GM23338 (cell line): ENCODE data around the gene ARHGEF40. TPM values are rescaled to one million over a fixed set of nuclear protein-coding genes. Genes with fewer than 3 reads are reported as not detected.
A peak's percentile ranks its signal among the peaks of the same experiment; 100 is the strongest.

ENCODE experiments used
- ATAC-seq: fragments of 200-7000 bp; cut with Tn5 transposase; 3 replicates; pipeline ENCODE4 v1.9.1; 2020
- DNase-seq: peaks from one replicate; pipeline ENCODE4 v3.0.0-alpha.2; 2015; ENCODE audit warnings: low spot score
- H2AFZ ChIP-seq: fragments of 200-600 bp; sonication (generic); 2 replicates; pipeline ENCODE4 v1.8.0; 2016; ENCODE audit warnings: antibody characterized with exemption, mild to moderate bottlenecking, moderate library complexity
- H3F3A ChIP-seq: fragments of 200-600 bp; sonication (generic); replicated peaks from 2 replicates; pipeline ENCODE4 v1.8.0; 2017; ENCODE audit warnings: antibody characterized with exemption, mixed run types, low read depth
- H3K27ac ChIP-seq: fragments of 200-600 bp; sonication (generic); 2 replicates; pipeline ENCODE4 v1.6.1; 2016; ENCODE audit warnings: low read depth
- H3K27me3 ChIP-seq: fragments of 200-600 bp; sonication (generic); 2 replicates; pipeline ENCODE4 v1.8.0; 2016; ENCODE audit warnings: mild to moderate bottlenecking, mixed run types, moderate library complexity; ENCODE audit not compliant: insufficient read depth
- H3K36me3 ChIP-seq: fragments of 200-600 bp; sonication (generic); 2 replicates; pipeline ENCODE4 v1.8.0; 2016; ENCODE audit warnings: mild to moderate bottlenecking; ENCODE audit not compliant: insufficient read depth
- H3K4me1 ChIP-seq: fragments of 200-600 bp; sonication (generic); 2 replicates; pipeline ENCODE4 v1.8.0; 2016; ENCODE audit warnings: mild to moderate bottlenecking, moderate library complexity; ENCODE audit not compliant: insufficient read depth
- H3K4me2 ChIP-seq: fragments of 200-600 bp; sonication (generic); 2 replicates; pipeline ENCODE4 v1.7.1; 2017; ENCODE audit warnings: mixed run types
- H3K4me3 ChIP-seq: fragments of 200-600 bp; sonication (generic); 2 replicates; pipeline ENCODE4 v1.6.1; 2016; ENCODE audit warnings: mixed run types
- H3K79me2 ChIP-seq: fragments of 200-600 bp; sonication (generic); replicated peaks from 2 replicates; pipeline ENCODE4 v1.8.0; 2017; ENCODE audit warnings: mild to moderate bottlenecking; ENCODE audit not compliant: insufficient read depth
- H3K9me2 ChIP-seq: fragments of 200-600 bp; sonication (generic); 2 replicates; pipeline ENCODE4 v1.8.0; 2017; ENCODE audit not compliant: insufficient read depth
- H4K20me1 ChIP-seq: fragments of 200-600 bp; sonication (generic); replicated peaks from 2 replicates; pipeline ENCODE4 v1.8.0; 2017; ENCODE audit warnings: mild to moderate bottlenecking; ENCODE audit not compliant: insufficient read depth
- H3K27ac Mint-ChIP-seq: 2 replicates; pipeline ENCODE4 v1.8.0; 2020; ENCODE audit warnings: inconsistent platforms, mild to moderate bottlenecking, moderate library complexity, mixed read lengths
- H3K27me3 Mint-ChIP-seq: 3 replicates; pipeline ENCODE4 v1.8.0; 2022; ENCODE audit warnings: low read depth, mild to moderate bottlenecking, moderate library complexity, mixed read lengths, inconsistent platforms; ENCODE audit not compliant: insufficient read depth, poor library complexity
- H3K36me3 Mint-ChIP-seq: 3 replicates; pipeline ENCODE4 v1.8.0; 2021; ENCODE audit warnings: low read depth, mild to moderate bottlenecking, inconsistent platforms, moderate library complexity, mixed read lengths
- H3K4me1 Mint-ChIP-seq: 3 replicates; pipeline ENCODE4 v1.8.0; 2020; ENCODE audit warnings: mild to moderate bottlenecking, inconsistent platforms, mixed read lengths
- H3K4me3 Mint-ChIP-seq: 3 replicates; pipeline ENCODE4 v1.8.0; 2021; ENCODE audit warnings: moderate library complexity, mild to moderate bottlenecking, inconsistent platforms, mixed read lengths
- H3K9me3 Mint-ChIP-seq: 3 replicates; pipeline ENCODE4 v1.8.0; 2020; ENCODE audit warnings: moderate library complexity, mild to moderate bottlenecking, inconsistent platforms, mixed read lengths
- POLR2AphosphoS5 ChIP-seq: IDR thresholded peaks from 2 replicates; pipeline ENCODE4 v1.6.1; 2016; ENCODE audit warnings: antibody characterized with exemption, low read depth
- STAT1 ChIP-seq: IDR thresholded peaks from one replicate; pipeline ENCODE4 v1.6.1; 2016; ENCODE audit warnings: antibody characterized with exemption; ENCODE audit not compliant: unreplicated experiment
- polyA plus RNA-seq: library from polyadenylated mRNA; unstranded; fragments of >200 nt; fragmentation: Nextera tagmentation; extraction: Ambion mirVana; gene quantifications from 2 replicates; pipeline ENCODE4 v1.2.1, GENCODE V29; 2016
- total RNA-seq: library from RNA; depleted of rRNA; stranded (reverse); fragments of >200 nt; shearing (Covaris generic); gene quantifications from 2 replicates; pipeline ENCODE4 v1.2.3, GENCODE V29; 2014
- TF ChIP-seq, protein P1 (sequence below): fragments of 250-450 bp; sonication (Bioruptor Pico); IDR thresholded peaks from 2 replicates; pipeline ENCODE4 v1.5.0; 2020; ENCODE audit warnings: mild to moderate bottlenecking, moderate library complexity
- TF ChIP-seq, protein P2 (sequence below): IDR thresholded peaks from 2 replicates; pipeline ENCODE4 v1.6.1; 2016; ENCODE audit warnings: antibody characterized with exemption
- TF ChIP-seq, protein P3 (sequence below): IDR thresholded peaks from one replicate; pipeline ENCODE4 v1.6.1; 2018; ENCODE audit warnings: antibody characterized with exemption; ENCODE audit not compliant: unreplicated experiment
- TF ChIP-seq, protein P4 (sequence below), 2 experiments: fragments of 200-600 bp in 1 of 2; sonication (generic) in 1 of 2; conservative IDR thresholded peaks; 2 replicates each; pipeline versions ENCODE4 v1.5.1 to v1.6.1; 2016 to 2017; ENCODE audit warnings: antibody characterized with exemption in 2 of 2, low read depth in 2 of 2, mild to moderate bottlenecking in 2 of 2, moderate library complexity in 1 of 2

The ARHGEF40 gene
- total and polyA plus RNA-seq, 2 experiments from 2014 or later: 17.7 to 44.6 TPM

- TF ChIP-seq, protein P1, sequence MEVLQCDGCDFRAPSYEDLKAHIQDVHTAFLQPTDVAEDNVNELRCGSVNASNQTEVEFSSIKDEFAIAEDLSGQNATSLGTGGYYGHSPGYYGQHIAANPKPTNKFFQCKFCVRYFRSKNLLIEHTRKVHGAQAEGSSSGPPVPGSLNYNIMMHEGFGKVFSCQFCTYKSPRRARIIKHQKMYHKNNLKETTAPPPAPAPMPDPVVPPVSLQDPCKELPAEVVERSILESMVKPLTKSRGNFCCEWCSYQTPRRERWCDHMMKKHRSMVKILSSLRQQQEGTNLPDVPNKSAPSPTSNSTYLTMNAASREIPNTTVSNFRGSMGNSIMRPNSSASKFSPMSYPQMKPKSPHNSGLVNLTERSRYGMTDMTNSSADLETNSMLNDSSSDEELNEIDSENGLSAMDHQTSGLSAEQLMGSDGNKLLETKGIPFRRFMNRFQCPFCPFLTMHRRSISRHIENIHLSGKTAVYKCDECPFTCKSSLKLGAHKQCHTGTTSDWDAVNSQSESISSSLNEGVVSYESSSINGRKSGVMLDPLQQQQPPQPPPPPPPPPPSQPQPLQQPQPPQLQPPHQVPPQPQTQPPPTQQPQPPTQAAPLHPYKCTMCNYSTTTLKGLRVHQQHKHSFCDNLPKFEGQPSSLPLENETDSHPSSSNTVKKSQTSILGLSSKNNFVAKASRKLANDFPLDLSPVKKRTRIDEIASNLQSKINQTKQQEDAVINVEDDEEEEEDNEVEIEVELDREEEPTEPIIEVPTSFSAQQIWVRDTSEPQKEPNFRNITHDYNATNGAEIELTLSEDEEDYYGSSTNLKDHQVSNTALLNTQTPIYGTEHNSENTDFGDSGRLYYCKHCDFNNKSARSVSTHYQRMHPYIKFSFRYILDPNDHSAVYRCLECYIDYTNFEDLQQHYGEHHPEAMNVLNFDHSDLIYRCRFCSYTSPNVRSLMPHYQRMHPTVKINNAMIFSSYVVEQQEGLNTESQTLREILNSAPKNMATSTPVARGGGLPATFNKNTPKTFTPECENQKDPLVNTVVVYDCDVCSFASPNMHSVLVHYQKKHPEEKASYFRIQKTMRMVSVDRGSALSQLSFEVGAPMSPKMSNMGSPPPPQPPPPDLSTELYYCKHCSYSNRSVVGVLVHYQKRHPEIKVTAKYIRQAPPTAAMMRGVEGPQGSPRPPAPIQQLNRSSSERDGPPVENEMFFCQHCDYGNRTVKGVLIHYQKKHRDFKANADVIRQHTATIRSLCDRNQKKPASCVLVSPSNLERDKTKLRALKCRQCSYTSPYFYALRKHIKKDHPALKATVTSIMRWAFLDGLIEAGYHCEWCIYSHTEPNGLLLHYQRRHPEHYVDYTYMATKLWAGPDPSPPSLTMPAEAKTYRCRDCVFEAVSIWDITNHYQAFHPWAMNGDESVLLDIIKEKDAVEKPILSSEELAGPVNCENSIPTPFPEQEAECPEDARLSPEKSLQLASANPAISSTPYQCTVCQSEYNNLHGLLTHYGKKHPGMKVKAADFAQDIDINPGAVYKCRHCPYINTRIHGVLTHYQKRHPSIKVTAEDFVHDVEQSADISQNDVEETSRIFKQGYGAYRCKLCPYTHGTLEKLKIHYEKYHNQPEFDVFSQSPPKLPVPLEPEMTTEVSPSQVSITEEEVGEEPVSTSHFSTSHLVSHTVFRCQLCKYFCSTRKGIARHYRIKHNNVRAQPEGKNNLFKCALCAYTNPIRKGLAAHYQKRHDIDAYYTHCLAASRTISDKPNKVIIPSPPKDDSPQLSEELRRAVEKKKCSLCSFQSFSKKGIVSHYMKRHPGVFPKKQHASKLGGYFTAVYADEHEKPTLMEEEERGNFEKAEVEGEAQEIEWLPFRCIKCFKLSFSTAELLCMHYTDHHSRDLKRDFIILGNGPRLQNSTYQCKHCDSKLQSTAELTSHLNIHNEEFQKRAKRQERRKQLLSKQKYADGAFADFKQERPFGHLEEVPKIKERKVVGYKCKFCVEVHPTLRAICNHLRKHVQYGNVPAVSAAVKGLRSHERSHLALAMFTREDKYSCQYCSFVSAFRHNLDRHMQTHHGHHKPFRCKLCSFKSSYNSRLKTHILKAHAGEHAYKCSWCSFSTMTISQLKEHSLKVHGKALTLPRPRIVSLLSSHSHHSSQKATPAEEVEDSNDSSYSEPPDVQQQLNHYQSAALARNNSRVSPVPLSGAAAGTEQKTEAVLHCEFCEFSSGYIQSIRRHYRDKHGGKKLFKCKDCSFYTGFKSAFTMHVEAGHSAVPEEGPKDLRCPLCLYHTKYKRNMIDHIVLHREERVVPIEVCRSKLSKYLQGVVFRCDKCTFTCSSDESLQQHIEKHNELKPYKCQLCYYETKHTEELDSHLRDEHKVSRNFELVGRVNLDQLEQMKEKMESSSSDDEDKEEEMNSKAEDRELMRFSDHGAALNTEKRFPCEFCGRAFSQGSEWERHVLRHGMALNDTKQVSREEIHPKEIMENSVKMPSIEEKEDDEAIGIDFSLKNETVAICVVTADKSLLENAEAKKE (CRISPR knock-in tag): no peak
Observed at GRCh38 chr14:21093018-21093417, 22.9 kb downstream of the ARHGEF40 start (continued).

GRCh38 chr14:21093769-21094681, 23.9 kb downstream of the ARHGEF40 start:
- Histone ChIP-seq H3K4me1 (peaks cover 43% of the 10 kb centered on the region), H3K9me2 (no peaks in the 10 kb centered on the region), H3K27ac (peak overlapping the region; percentile 80), H4K20me1 (peaks cover 19% of the 10 kb centered on the region), H3K4me2 (peak overlapping the region; percentile 74), H2AFZ (no peak overlapping the region), H3F3A (peaks cover 33% of the 10 kb centered on the region), H3K27me3 (no peaks in the 10 kb centered on the region), H3K4me3 (peak overlapping the region; percentile 46), H3K36me3 (peaks cover 17% of the 10 kb centered on the region), H3K79me2 (peaks cover 37% of the 10 kb centered on the region)
- TF ChIP-seq, protein P2, sequence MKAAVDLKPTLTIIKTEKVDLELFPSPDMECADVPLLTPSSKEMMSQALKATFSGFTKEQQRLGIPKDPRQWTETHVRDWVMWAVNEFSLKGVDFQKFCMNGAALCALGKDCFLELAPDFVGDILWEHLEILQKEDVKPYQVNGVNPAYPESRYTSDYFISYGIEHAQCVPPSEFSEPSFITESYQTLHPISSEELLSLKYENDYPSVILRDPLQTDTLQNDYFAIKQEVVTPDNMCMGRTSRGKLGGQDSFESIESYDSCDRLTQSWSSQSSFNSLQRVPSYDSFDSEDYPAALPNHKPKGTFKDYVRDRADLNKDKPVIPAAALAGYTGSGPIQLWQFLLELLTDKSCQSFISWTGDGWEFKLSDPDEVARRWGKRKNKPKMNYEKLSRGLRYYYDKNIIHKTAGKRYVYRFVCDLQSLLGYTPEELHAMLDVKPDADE: 0 out of 2 replicates have a peak, but pooled peaks have one; percentile 24
- TF ChIP-seq, protein P3, sequence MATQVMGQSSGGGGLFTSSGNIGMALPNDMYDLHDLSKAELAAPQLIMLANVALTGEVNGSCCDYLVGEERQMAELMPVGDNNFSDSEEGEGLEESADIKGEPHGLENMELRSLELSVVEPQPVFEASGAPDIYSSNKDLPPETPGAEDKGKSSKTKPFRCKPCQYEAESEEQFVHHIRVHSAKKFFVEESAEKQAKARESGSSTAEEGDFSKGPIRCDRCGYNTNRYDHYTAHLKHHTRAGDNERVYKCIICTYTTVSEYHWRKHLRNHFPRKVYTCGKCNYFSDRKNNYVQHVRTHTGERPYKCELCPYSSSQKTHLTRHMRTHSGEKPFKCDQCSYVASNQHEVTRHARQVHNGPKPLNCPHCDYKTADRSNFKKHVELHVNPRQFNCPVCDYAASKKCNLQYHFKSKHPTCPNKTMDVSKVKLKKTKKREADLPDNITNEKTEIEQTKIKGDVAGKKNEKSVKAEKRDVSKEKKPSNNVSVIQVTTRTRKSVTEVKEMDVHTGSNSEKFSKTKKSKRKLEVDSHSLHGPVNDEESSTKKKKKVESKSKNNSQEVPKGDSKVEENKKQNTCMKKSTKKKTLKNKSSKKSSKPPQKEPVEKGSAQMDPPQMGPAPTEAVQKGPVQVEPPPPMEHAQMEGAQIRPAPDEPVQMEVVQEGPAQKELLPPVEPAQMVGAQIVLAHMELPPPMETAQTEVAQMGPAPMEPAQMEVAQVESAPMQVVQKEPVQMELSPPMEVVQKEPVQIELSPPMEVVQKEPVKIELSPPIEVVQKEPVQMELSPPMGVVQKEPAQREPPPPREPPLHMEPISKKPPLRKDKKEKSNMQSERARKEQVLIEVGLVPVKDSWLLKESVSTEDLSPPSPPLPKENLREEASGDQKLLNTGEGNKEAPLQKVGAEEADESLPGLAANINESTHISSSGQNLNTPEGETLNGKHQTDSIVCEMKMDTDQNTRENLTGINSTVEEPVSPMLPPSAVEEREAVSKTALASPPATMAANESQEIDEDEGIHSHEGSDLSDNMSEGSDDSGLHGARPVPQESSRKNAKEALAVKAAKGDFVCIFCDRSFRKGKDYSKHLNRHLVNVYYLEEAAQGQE: peak; percentile 32
- TF ChIP-seq POLR2AphosphoS5 (peak; percentile 22; the same call in 1 of the 2 replicates), STAT1 (no peak)
- TF ChIP-seq, protein P4, sequence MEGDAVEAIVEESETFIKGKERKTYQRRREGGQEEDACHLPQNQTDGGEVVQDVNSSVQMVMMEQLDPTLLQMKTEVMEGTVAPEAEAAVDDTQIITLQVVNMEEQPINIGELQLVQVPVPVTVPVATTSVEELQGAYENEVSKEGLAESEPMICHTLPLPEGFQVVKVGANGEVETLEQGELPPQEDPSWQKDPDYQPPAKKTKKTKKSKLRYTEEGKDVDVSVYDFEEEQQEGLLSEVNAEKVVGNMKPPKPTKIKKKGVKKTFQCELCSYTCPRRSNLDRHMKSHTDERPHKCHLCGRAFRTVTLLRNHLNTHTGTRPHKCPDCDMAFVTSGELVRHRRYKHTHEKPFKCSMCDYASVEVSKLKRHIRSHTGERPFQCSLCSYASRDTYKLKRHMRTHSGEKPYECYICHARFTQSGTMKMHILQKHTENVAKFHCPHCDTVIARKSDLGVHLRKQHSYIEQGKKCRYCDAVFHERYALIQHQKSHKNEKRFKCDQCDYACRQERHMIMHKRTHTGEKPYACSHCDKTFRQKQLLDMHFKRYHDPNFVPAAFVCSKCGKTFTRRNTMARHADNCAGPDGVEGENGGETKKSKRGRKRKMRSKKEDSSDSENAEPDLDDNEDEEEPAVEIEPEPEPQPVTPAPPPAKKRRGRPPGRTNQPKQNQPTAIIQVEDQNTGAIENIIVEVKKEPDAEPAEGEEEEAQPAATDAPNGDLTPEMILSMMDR (conservative IDR thresholded peaks at IDR 0.05; ENCODE audit: low read depth in 2 of 2): peak; percentile 36 to 72
- Mint-ChIP-seq H3K27ac (peak overlapping the region; percentile 94), H3K27me3 (peaks cover 42% of the 10 kb centered on the region), H3K9me3 (peaks cover 8% of the 10 kb centered on the region; the same call in 2 of the 3 replicates), H3K4me1 (peaks cover 63% of the 10 kb centered on the region), H3K36me3 (peaks cover 43% of the 10 kb centered on the region), H3K4me3 (peak overlapping the region; percentile 69)
- DNase-seq: peak; percentile 97
- ATAC-seq: peak; percentile 35
